M059J (cell line): ENCODE data around the gene CDH13. TPM values are rescaled to one million over a fixed set of nuclear protein-coding genes. Genes with fewer than 3 reads are reported as not detected.

Experiments used
- DNase-seq: peaks from one replicate; pipeline ENCODE4 v3.0.0-alpha.2; 2012; ENCODE audit warnings: low read depth
- total RNA-seq: library from RNA; depleted of rRNA; stranded (reverse); fragments of >200 nt; shearing (Covaris generic); gene quantifications from 2 replicates; pipeline ENCODE4 v1.2.3, GENCODE V29; 2014

The CDH13 gene
- total RNA-seq, 1 experiment from 2014 or later: 61.5 TPM

GRCh38 chr16:83648347-83648746 is 1021.6 kb downstream of the CDH13 start:
- no peak for DNase-seq

- DNase-seq: no peak
Measured at GRCh38 chr16:83651871-83652270, 1025.1 kb downstream of the CDH13 start.

- DNase-seq: no peak
Measured at GRCh38 chr16:83652943-83653342, 1026.2 kb downstream of the CDH13 start.

- peak; percentile 9 for DNase-seq
Measured at GRCh38 chr16:83653785-83654184, 1027.0 kb downstream of the CDH13 start.

- no peak for DNase-seq
Measured at GRCh38 chr16:83660282-83660681, 1033.5 kb downstream of the CDH13 start.

GRCh38 chr16:83661656-83662055 is 1034.9 kb downstream of the CDH13 start:
- DNase-seq: peak; percentile 74

GRCh38 chr16:83666449-83666848 is 1039.7 kb downstream of the CDH13 start:
- no peak for DNase-seq

GRCh38 chr16:83669456-83669855 is 1042.7 kb downstream of the CDH13 start:
- DNase-seq: no peak

GRCh38 chr16:83674931-83675535 is 1048.3 kb downstream of the CDH13 start:
- no peak for DNase-seq

- DNase-seq: no peak
Measured at GRCh38 chr16:83676086-83676485, 1049.3 kb downstream of the CDH13 start.

- DNase-seq: no peak
Measured at GRCh38 chr16:83680980-83681379, 1054.2 kb downstream of the CDH13 start.

- no peak for DNase-seq
Measured at GRCh38 chr16:83681381-83681956, 1054.7 kb downstream of the CDH13 start.

- peak; percentile 7 for DNase-seq
Measured at GRCh38 chr16:83682116-83682867, 1055.5 kb downstream of the CDH13 start.

GRCh38 chr16:83682868-83683235 is 1056.1 kb downstream of the CDH13 start:
- no peak for DNase-seq

- no peak for DNase-seq
Measured at GRCh38 chr16:83685615-83686165, 1058.9 kb downstream of the CDH13 start.

- DNase-seq: no peak
Measured at GRCh38 chr16:83686726-83687125, 1060.0 kb downstream of the CDH13 start.

- peak; percentile 95 for DNase-seq
Measured at GRCh38 chr16:83689385-83689831, 1062.6 kb downstream of the CDH13 start.

GRCh38 chr16:83692224-83692623 is 1065.5 kb downstream of the CDH13 start:
- no peak for DNase-seq

GRCh38 chr16:83698964-83699363 is 1072.2 kb downstream of the CDH13 start:
- no peak for DNase-seq

- DNase-seq: no peak
Measured at GRCh38 chr16:83699817-83700216, 1073.0 kb downstream of the CDH13 start.

GRCh38 chr16:83700918-83701317 is 1074.1 kb downstream of the CDH13 start:
- no peak for DNase-seq

GRCh38 chr16:83701494-83701893 is 1074.7 kb downstream of the CDH13 start:
- peak; percentile 54 for DNase-seq

GRCh38 chr16:83704656-83705055 is 1077.9 kb downstream of the CDH13 start:
- no peak for DNase-seq
